ENCODE data around the gene OCEL1. TPM values are rescaled to one million over a fixed set of nuclear protein-coding genes. Genes with fewer than 3 reads are reported as not detected.

Gene OCEL1
- total RNA-seq, 1 experiment from 2014 or later: 25.7 TPM

DNA sequence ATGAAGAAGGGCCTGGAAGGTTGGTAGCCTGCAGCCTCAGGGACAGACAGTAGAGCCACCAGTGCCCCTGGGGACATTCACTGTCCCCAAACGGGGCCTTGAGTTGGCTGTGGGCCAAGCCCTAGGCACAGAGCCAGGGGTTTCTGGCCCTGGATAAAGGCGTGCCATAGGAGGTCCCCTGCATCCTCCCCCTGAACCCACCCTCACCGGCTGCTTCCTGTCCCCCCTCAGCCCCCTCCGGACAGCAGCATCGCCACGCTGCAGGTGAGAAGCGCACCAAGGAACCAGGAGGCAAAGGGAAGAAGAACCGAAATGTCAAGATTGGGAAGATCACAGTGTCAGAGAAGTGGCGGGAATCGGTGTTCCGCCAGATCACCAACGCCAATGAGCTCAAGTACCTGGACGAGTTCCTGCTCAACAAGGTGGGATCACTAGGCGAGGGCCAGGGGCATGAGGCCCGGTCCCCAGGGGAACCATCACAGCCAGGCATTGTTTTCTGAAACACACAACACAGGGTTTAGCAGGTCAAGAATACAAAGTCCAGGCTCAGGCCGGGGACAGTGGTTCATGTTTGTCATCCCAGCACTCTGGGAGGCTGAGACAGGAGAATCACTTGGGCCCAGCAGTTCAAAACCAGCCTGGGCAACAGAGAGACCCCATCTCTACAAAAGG lies 25.5 kb upstream of the OCEL1 start:
- Histone ChIP-seq H2BK5ac (ENCODE audit: insufficient read length, low read length) (no peak overlapping the region), H3K14ac (ENCODE audit: insufficient read depth, low read length) (no peak overlapping the region), H2BK15ac (ENCODE audit: low read depth, low read length) (no peak overlapping the region), H4K8ac (replicated peaks; ENCODE audit: insufficient read length, low read depth, low read length) (no peak overlapping the region), H3K4ac (ENCODE audit: low read depth, low read length) (no peak overlapping the region), H3K9ac (ENCODE audit: extremely low read depth, insufficient read length, low read length) (no peak overlapping the region), H2AK5ac (ENCODE audit: insufficient read length, low read length) (no peak overlapping the region), H2BK20ac (ENCODE audit: low read depth, low read length, poor library complexity, severe bottlenecking) (no peak overlapping the region), H3K4me1 (ENCODE audit: insufficient read depth, low read length) (no peaks in the 10 kb centered on the region), H3K18ac (ENCODE audit: insufficient read length, low read depth, low read length) (no peak overlapping the region), H4K20me1 (ENCODE audit: control insufficient read depth, insufficient read depth, insufficient read length) (no peaks in the 10 kb centered on the region), H2AFZ (ENCODE audit: low read length) (no peak overlapping the region), H3T11ph (ENCODE audit: low read length) (no peak overlapping the region), H2BK120ac (ENCODE audit: low read depth, low read length, poor library complexity, severe bottlenecking) (no peak overlapping the region), H3K27me3 (ENCODE audit: insufficient read depth, low read length) (no peaks in the 10 kb centered on the region), H3K79me1 (ENCODE audit: insufficient read depth, low read depth, low read length, poor library complexity, severe bottlenecking) (no peaks in the 10 kb centered on the region), H2BK12ac (ENCODE audit: insufficient read length, low read depth, low read length) (no peak overlapping the region), H3K23me2 (ENCODE audit: insufficient read length, low read depth, low read length, poor library complexity, severe bottlenecking) (no peaks in the 10 kb centered on the region), H4K91ac (ENCODE audit: insufficient read length, low read depth, low read length) (no peak overlapping the region), H3K79me2 (ENCODE audit: insufficient read depth, low read length) (no peaks in the 10 kb centered on the region), H3K23ac (ENCODE audit: insufficient read length, low read depth, low read length) (no peak overlapping the region), H3K27ac (ENCODE audit: insufficient read length, low read depth, low read length) (no peak overlapping the region), H3K4me2 (ENCODE audit: insufficient read depth, insufficient read length, low read length) (no peak overlapping the region), H3K56ac (ENCODE audit: insufficient read length, low read depth, low read length) (no peak overlapping the region), H3K9me3 (ENCODE audit: control insufficient read depth, low read depth, low read length) (no peaks in the 10 kb centered on the region), H4K5ac (ENCODE audit: insufficient read length, low read depth, low read length) (no peak overlapping the region)
- WGBS (ENCODE audit: extremely low coverage, insufficient read length, low lambda C conversion rate): no CpG with 5 or more reads among the region's 16 CpGs
- Mint-ChIP-seq H3K4me3 (no peak overlapping the region), H3K27ac (no peak overlapping the region), H3K4me1 (no peaks in the 10 kb centered on the region), H3K9me3 (no peaks in the 10 kb centered on the region), H3K27me3 (ENCODE audit: low read depth) (no peaks in the 10 kb centered on the region), H3K36me3 (ENCODE audit: insufficient read depth in 1 of 3, low read depth in 3 of 3) (peaks cover 53 to 72% (median 55%) of the 10 kb centered on the region in 3 experiments)
- no peak for TF ChIP-seq CTCF (conservative IDR thresholded peaks at IDR 0.05)
- no peak for DNase-seq

Measured in H9 (cell line).